HL-60 (cell line): ENCODE data around the gene SPEM2.

Source experiments
- CTCF ChIP-seq: IDR thresholded peaks from one replicate; pipeline ENCODE4 v1.5.1; 2011; ENCODE audit warnings: low read length, control low read depth, inconsistent platforms; ENCODE audit not compliant: insufficient read depth
- GABPA ChIP-seq: IDR thresholded peaks from 2 replicates; pipeline ENCODE4 v1.6.1; 2012; ENCODE audit warnings: low read depth
- POLR2AphosphoS5 ChIP-seq: IDR thresholded peaks from 2 replicates; pipeline ENCODE4 v1.6.1; 2012; ENCODE audit warnings: low read depth
- REST ChIP-seq: IDR thresholded peaks from 2 replicates; pipeline ENCODE4 v1.6.1; 2012; ENCODE audit warnings: low read depth; ENCODE audit not compliant: insufficient replicate concordance

- no peak for TF ChIP-seq CTCF
- TF ChIP-seq POLR2AphosphoS5: no peak
- TF ChIP-seq GABPA: no peak
- no peak for TF ChIP-seq REST
Measured at GRCh38 chr17:7421186-7421585, 4.2 kb upstream of the SPEM2 start.
